ENCODE results near the gene PCYT2. TPM values are rescaled to one million over a fixed set of nuclear protein-coding genes. Genes with fewer than 3 reads are reported as not detected.

PCYT2 gene
- total and polyA plus RNA-seq, 10 of the 15 experiments (the other 5 are each of a cell fraction or from before 2014, with no cell fraction given): 0.63 to 72.0 (median 45.0) TPM

GRCh38 chr17:81871387-81872230, 39.6 kb downstream of the PCYT2 start (continued):
- TF ChIP-seq NFYA (IDR thresholded peaks at IDR 0.05; ENCODE audit: borderline replicate concordance, low read depth, low read length) (no peak), SMARCA5 (IDR thresholded peaks at IDR 0.05) (peak; percentile 86), RB1 (IDR thresholded peaks at IDR 0.05; ENCODE audit: borderline replicate concordance) (peak; percentile 91; the same call in 1 of the 2 replicates), SPI1 (IDR thresholded peaks at IDR 0.05; ENCODE audit: borderline replicate concordance, insufficient read depth, low read depth, low read length) (peak; percentile 60), PML (IDR thresholded peaks at IDR 0.05; ENCODE audit: low read length) (peak; percentile 66; the same call in 1 of the 2 replicates), ETV6 (conservative IDR thresholded peaks at IDR 0.05 in 1 of 2, IDR thresholded peaks at IDR 0.05 in 1 of 2; ENCODE audit: borderline replicate concordance in 1 of 2, low read depth in 1 of 2) (no peak), CREB1 (IDR thresholded peaks at IDR 0.05; ENCODE audit: low read depth) (peak; percentile 85; the same call in 1 of the 2 replicates), NBN (IDR thresholded peaks at IDR 0.05) (0 out of 2 replicates have a peak, but pooled peaks have one; percentile 54), BMI1 (IDR thresholded peaks at IDR 0.05; ENCODE audit: borderline replicate concordance) (no peak), CEBPZ (IDR thresholded peaks at IDR 0.05; ENCODE audit: low read depth, low read length) (no peak), POLR2A (IDR thresholded peaks at IDR 0.05; ENCODE audit: low read depth, low read length) (peak; percentile 71; the same call in 1 of the 2 replicates), ZNF24 (IDR thresholded peaks at IDR 0.05) (peak; percentile 52; the same call in 1 of the 2 replicates), BACH1 (IDR thresholded peaks at IDR 0.05; ENCODE audit: borderline replicate concordance) (peak; percentile 100), TBL1XR1 (IDR thresholded peaks at IDR 0.05; ENCODE audit: low read depth, low read length) (no peak), CTCF (IDR thresholded peaks at IDR 0.05 in 2 of 3, conservative IDR thresholded peaks at IDR 0.05 in 1 of 3; ENCODE audit: control insufficient read depth in 2 of 3, extremely low read depth in 1 of 3, insufficient read depth in 1 of 3, low read depth in 3 of 3, low read length in 3 of 3) (peak in 2 of 3 experiments; percentile 30 to 45; a peak in 3 of 6 replicates), GATAD2B (conservative IDR thresholded peaks at IDR 0.05; ENCODE audit: low read depth) (peak; percentile 100)
- TF ChIP-seq, protein P1, sequence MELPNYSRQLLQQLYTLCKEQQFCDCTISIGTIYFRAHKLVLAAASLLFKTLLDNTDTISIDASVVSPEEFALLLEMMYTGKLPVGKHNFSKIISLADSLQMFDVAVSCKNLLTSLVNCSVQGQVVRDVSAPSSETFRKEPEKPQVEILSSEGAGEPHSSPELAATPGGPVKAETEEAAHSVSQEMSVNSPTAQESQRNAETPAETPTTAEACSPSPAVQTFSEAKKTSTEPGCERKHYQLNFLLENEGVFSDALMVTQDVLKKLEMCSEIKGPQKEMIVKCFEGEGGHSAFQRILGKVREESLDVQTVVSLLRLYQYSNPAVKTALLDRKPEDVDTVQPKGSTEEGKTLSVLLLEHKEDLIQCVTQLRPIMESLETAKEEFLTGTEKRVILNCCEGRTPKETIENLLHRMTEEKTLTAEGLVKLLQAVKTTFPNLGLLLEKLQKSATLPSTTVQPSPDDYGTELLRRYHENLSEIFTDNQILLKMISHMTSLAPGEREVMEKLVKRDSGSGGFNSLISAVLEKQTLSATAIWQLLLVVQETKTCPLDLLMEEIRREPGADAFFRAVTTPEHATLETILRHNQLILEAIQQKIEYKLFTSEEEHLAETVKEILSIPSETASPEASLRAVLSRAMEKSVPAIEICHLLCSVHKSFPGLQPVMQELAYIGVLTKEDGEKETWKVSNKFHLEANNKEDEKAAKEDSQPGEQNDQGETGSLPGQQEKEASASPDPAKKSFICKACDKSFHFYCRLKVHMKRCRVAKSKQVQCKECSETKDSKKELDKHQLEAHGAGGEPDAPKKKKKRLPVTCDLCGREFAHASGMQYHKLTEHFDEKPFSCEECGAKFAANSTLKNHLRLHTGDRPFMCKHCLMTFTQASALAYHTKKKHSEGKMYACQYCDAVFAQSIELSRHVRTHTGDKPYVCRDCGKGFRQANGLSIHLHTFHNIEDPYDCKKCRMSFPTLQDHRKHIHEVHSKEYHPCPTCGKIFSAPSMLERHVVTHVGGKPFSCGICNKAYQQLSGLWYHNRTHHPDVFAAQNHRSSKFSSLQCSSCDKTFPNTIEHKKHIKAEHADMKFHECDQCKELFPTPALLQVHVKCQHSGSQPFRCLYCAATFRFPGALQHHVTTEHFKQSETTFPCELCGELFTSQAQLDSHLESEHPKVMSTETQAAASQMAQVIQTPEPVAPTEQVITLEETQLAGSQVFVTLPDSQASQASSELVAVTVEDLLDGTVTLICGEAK (IDR thresholded peaks at IDR 0.05; ENCODE audit: borderline replicate concordance): no peak
- TF ChIP-seq, protein P2, sequence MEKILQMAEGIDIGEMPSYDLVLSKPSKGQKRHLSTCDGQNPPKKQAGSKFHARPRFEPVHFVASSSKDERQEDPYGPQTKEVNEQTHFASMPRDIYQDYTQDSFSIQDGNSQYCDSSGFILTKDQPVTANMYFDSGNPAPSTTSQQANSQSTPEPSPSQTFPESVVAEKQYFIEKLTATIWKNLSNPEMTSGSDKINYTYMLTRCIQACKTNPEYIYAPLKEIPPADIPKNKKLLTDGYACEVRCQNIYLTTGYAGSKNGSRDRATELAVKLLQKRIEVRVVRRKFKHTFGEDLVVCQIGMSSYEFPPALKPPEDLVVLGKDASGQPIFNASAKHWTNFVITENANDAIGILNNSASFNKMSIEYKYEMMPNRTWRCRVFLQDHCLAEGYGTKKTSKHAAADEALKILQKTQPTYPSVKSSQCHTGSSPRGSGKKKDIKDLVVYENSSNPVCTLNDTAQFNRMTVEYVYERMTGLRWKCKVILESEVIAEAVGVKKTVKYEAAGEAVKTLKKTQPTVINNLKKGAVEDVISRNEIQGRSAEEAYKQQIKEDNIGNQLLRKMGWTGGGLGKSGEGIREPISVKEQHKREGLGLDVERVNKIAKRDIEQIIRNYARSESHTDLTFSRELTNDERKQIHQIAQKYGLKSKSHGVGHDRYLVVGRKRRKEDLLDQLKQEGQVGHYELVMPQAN (conservative IDR thresholded peaks at IDR 0.05): peak; percentile 91

Data from GM12878 (cell line).